ENCODE data around the gene MIGA2. TPM values are rescaled to one million over a fixed set of nuclear protein-coding genes. Genes with fewer than 3 reads are reported as not detected.

MIGA2 gene
- total and polyA plus RNA-seq, 2 experiments from 2014 or later, result 19.3 to 47.8 TPM

DNA sequence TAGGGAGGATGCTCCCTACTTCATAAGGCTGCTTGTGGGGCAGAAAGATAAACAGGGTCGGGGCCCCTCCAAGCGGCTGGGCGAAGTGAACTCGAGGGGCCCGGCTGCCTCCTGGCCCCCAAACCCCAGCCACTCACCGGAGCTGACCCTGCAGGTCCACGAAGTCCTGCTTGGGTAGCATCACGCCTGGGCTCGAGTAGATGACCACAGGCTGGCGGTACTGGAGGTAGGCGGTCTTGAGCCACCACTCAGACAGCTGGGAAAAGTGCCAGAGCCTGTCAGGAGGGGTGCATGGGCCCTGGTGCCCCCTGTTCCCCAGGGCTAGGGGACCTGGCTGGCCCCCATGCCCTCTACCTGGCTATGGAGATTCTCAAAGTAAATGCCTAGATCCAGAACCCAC lies 67.6 kb downstream of the MIGA2 start (continued):
- TF ChIP-seq ZNF331 (CRISPR knock-in tag; IDR thresholded peaks at IDR 0.05; ENCODE audit: low read depth), result no peak
- TF ChIP-seq NANOG (IDR thresholded peaks at IDR 0.05; ENCODE audit: borderline replicate concordance), result no peak
- TF ChIP-seq ZNF114 (CRISPR knock-in tag; IDR thresholded peaks at IDR 0.05), result no peak
- no peak for TF ChIP-seq EZH2 (IDR thresholded peaks at IDR 0.05; ENCODE audit: low read depth, unreplicated experiment)
- TF ChIP-seq JUNB (IDR thresholded peaks at IDR 0.05; ENCODE audit: unreplicated experiment), result no peak
- no peak for TF ChIP-seq STAT1 (IDR thresholded peaks at IDR 0.05; ENCODE audit: unreplicated experiment)
- no peak for TF ChIP-seq REST (IDR thresholded peaks at IDR 0.05; ENCODE audit: unreplicated experiment)
- no peak for TF ChIP-seq EZH2phosphoT487 (IDR thresholded peaks at IDR 0.05; ENCODE audit: unreplicated experiment)
- TF ChIP-seq CREB1 (CRISPR knock-in tag; IDR thresholded peaks at IDR 0.05; ENCODE audit: low read depth), result no peak
- no peak for TF ChIP-seq CTCF (conservative IDR thresholded peaks at IDR 0.05; ENCODE audit: low read depth in 2 of 2)

GRCh38 chr9:129105857-129106694 lies 69.7 kb downstream of the MIGA2 start:
- DNase-seq (ENCODE audit: low spot score) (no peak), ATAC-seq (no peak)
- Mint-ChIP-seq H3K4me1 (peaks cover 14% of the 10 kb centered on the region), H3K27me3 (ENCODE audit: insufficient read depth, low read depth, poor library complexity) (peaks cover 24% of the 10 kb centered on the region), H3K4me3 (no peak overlapping the region), H3K36me3 (ENCODE audit: low read depth) (no peaks in the 10 kb centered on the region; the same call in 2 of the 3 replicates), H3K9me3 (no peaks in the 10 kb centered on the region), H3K27ac (no peak overlapping the region)
- Histone ChIP-seq H3K9me2 (ENCODE audit: insufficient read depth) (no peaks in the 10 kb centered on the region), H3K4me3 (no peak overlapping the region), H3K4me2 (no peak overlapping the region), H3K36me3 (ENCODE audit: insufficient read depth) (no peaks in the 10 kb centered on the region), H4K20me1 (replicated peaks; ENCODE audit: insufficient read depth) (no peaks in the 10 kb centered on the region), H2AFZ (no peak overlapping the region), H3K27me3 (ENCODE audit: insufficient read depth) (peaks cover 18% of the 10 kb centered on the region), H3K27ac (ENCODE audit: low read depth) (no peak overlapping the region), H3K79me2 (replicated peaks; ENCODE audit: insufficient read depth) (no peaks in the 10 kb centered on the region), H3K4me1 (ENCODE audit: insufficient read depth) (peaks cover 4% of the 10 kb centered on the region; the same call in 1 of the 2 replicates), H3F3A (replicated peaks; ENCODE audit: low read depth) (peaks cover 6% of the 10 kb centered on the region; the same call in 1 of the 2 replicates)
- TF ChIP-seq, protein P1, sequence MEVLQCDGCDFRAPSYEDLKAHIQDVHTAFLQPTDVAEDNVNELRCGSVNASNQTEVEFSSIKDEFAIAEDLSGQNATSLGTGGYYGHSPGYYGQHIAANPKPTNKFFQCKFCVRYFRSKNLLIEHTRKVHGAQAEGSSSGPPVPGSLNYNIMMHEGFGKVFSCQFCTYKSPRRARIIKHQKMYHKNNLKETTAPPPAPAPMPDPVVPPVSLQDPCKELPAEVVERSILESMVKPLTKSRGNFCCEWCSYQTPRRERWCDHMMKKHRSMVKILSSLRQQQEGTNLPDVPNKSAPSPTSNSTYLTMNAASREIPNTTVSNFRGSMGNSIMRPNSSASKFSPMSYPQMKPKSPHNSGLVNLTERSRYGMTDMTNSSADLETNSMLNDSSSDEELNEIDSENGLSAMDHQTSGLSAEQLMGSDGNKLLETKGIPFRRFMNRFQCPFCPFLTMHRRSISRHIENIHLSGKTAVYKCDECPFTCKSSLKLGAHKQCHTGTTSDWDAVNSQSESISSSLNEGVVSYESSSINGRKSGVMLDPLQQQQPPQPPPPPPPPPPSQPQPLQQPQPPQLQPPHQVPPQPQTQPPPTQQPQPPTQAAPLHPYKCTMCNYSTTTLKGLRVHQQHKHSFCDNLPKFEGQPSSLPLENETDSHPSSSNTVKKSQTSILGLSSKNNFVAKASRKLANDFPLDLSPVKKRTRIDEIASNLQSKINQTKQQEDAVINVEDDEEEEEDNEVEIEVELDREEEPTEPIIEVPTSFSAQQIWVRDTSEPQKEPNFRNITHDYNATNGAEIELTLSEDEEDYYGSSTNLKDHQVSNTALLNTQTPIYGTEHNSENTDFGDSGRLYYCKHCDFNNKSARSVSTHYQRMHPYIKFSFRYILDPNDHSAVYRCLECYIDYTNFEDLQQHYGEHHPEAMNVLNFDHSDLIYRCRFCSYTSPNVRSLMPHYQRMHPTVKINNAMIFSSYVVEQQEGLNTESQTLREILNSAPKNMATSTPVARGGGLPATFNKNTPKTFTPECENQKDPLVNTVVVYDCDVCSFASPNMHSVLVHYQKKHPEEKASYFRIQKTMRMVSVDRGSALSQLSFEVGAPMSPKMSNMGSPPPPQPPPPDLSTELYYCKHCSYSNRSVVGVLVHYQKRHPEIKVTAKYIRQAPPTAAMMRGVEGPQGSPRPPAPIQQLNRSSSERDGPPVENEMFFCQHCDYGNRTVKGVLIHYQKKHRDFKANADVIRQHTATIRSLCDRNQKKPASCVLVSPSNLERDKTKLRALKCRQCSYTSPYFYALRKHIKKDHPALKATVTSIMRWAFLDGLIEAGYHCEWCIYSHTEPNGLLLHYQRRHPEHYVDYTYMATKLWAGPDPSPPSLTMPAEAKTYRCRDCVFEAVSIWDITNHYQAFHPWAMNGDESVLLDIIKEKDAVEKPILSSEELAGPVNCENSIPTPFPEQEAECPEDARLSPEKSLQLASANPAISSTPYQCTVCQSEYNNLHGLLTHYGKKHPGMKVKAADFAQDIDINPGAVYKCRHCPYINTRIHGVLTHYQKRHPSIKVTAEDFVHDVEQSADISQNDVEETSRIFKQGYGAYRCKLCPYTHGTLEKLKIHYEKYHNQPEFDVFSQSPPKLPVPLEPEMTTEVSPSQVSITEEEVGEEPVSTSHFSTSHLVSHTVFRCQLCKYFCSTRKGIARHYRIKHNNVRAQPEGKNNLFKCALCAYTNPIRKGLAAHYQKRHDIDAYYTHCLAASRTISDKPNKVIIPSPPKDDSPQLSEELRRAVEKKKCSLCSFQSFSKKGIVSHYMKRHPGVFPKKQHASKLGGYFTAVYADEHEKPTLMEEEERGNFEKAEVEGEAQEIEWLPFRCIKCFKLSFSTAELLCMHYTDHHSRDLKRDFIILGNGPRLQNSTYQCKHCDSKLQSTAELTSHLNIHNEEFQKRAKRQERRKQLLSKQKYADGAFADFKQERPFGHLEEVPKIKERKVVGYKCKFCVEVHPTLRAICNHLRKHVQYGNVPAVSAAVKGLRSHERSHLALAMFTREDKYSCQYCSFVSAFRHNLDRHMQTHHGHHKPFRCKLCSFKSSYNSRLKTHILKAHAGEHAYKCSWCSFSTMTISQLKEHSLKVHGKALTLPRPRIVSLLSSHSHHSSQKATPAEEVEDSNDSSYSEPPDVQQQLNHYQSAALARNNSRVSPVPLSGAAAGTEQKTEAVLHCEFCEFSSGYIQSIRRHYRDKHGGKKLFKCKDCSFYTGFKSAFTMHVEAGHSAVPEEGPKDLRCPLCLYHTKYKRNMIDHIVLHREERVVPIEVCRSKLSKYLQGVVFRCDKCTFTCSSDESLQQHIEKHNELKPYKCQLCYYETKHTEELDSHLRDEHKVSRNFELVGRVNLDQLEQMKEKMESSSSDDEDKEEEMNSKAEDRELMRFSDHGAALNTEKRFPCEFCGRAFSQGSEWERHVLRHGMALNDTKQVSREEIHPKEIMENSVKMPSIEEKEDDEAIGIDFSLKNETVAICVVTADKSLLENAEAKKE (CRISPR knock-in tag; IDR thresholded peaks at IDR 0.05), result no peak
- TF ChIP-seq JUNB (IDR thresholded peaks at IDR 0.05; ENCODE audit: unreplicated experiment) (no peak), ETS1 (IDR thresholded peaks at IDR 0.05) (no peak), EZH2phosphoT487 (IDR thresholded peaks at IDR 0.05; ENCODE audit: unreplicated experiment) (no peak)
